ENCODE data around the gene OR2A12.

DNA sequence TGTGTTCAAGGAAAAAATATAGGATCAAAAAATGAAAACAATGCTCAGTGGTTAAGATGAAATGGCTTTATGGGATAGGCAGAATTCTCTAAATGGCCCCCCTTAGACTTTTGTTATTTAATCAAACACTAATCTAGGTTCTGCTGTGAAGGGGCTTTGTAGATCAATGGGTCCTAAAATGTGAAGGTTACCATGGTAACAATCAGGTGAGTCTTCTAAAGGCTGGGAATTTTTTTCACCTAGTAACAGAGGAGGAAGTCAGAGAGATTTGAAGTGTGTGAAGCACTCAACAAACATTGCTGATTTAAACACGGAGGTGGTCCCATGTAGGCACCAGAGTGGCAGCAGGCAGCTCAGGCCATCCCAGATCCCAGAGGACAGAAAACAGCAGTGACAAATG is 48.0 kb downstream of the OR2A12 start:
- TF ChIP-seq, protein P1, sequence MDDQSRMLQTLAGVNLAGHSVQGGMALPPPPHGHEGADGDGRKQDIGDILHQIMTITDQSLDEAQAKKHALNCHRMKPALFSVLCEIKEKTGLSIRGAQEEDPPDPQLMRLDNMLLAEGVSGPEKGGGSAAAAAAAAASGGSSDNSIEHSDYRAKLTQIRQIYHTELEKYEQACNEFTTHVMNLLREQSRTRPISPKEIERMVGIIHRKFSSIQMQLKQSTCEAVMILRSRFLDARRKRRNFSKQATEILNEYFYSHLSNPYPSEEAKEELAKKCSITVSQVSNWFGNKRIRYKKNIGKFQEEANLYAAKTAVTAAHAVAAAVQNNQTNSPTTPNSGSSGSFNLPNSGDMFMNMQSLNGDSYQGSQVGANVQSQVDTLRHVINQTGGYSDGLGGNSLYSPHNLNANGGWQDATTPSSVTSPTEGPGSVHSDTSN (IDR thresholded peaks at IDR 0.05) = no peak
- no peak for TF ChIP-seq REST (IDR thresholded peaks at IDR 0.05; ENCODE audit: low read depth, low read length)
- TF ChIP-seq NFIC (IDR thresholded peaks at IDR 0.05; ENCODE audit: borderline replicate concordance) = no peak
- TF ChIP-seq TCF12 (IDR thresholded peaks at IDR 0.05) = no peak
- no peak for TF ChIP-seq MXI1 (IDR thresholded peaks at IDR 0.05; ENCODE audit: low read depth, low read length)

Measured in SK-N-SH (cell line).